ENCODE results near the gene CD207.
"Not testable (repeated sequence)": the region's sequence is repeated elsewhere in the genome, so short reads cannot be mapped to it uniquely, and the experiment has no call there.

The CD207 gene

GRCh38 chr2:70830366-70830765 is 5.2 kb downstream of the CD207 start:
- DNase-seq (ENCODE audit: extremely low spot score, insufficient read length, low read depth) (no peak), FAIRE-seq (no peak)

DNA sequence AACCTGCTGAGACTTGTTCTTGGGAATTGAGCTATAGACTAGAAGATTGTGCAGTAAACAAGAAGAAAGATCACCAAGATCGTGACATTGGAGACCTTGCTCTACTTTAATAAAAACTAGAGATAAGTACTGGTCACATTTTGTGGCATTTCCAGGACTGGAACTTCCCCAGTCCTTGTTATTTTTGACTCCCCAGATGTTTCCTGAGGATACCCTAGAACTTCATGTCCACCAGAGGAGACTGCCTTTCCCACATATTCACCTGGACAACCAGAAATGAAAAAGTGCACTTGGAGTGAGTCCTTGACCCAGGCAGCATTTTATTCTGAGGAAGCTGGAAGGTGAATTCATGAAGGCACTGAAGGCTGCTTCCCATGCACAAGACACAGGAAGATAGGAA is 5.7 kb downstream of the CD207 start:
- DNase-seq (ENCODE audit: extremely low spot score, insufficient read length, low read depth) (no peak), FAIRE-seq (no peak)

DNA sequence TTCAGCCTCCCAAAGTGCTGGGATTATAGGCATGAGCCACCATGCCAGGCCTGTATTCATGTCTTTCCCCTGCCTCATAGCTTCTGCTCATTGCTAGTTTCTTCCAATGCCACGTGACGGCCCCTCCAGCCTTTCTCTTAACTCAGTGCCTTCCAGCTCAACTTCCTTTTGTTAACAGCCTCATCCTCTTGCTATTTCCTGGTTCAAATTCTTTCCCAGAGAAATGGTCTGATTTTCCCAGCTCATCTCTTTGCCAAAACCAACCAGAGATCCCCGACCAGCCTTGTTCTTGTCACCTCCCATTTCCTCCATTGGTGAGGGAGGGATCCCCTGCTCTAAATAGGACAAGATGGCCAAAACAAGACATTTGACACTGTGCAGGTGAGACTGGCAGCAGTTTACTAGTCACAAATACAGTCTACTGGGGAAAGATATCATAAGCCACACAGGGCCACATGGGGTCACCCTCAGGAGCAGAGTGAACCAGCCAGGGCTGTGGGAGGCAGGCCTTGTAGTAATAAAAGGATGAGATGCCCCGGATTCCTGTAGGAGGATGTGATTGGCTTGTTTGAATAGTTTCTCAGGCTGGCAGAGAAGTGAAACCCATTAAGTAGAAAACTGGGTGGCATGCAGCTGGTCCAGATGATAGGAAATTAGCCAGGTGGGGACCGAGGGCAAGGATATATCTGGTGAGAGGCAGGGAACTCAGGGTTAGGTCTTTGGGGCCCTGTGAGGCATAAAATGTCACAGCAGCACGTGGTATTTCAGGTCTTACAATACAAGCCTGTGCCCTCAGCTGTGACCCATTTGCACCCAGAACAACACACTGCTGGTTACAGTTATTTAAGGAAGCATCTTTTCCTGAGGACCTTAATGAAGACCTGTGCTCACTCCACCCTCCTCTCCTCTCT is 6.4 kb downstream of the CD207 start:
- no peak for DNase-seq (ENCODE audit: extremely low spot score, insufficient read length, low read depth)

GRCh38 chr2:70828115-70828514 is 7.5 kb downstream of the CD207 start:
- FAIRE-seq (no peak), DNase-seq (ENCODE audit: extremely low spot score, insufficient read length, low read depth) (no peak)

More for the DNA sequence above, 6.4 kb downstream of the CD207 start:
- FAIRE-seq, result no peak

DNA sequence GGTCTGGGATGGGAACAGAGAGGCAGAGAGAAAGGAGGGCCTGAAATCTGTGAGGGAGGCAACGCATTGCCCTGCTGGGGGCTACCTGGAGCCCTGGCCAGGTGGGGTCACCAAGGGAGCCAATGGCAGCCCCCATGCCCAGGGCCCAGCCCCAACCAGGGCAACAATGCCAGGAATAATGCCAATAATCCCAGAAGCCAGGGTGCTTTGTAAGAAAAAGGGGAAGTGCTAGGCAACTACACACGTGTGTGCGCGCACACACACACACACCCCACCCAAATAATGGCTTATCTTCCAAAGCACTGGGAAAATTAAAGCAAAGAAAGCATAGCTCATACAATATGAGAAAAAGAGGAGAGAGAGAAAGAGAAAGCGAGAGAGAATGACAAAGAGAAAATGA is 8.2 kb downstream of the CD207 start:
- no peak for DNase-seq (ENCODE audit: extremely low spot score, insufficient read length, low read depth)

GRCh38 chr2:70826696-70827350 is 8.8 kb downstream of the CD207 start:
- no peak for DNase-seq (ENCODE audit: extremely low spot score, insufficient read length, low read depth)

More for the DNA sequence above, 8.2 kb downstream of the CD207 start:
- FAIRE-seq, result no peak

GRCh38 chr2:70823249-70823648 is 12.4 kb downstream of the CD207 start:
- DNase-seq (ENCODE audit: extremely low spot score, insufficient read length, low read depth) (no peak), FAIRE-seq (no peak)

More at GRCh38 chr2:70826696-70827350, 8.8 kb downstream of the CD207 start:
- FAIRE-seq, result no peak

GRCh38 chr2:70822843-70823242 is 12.8 kb downstream of the CD207 start:
- DNase-seq (ENCODE audit: extremely low spot score, insufficient read length, low read depth) (no peak), FAIRE-seq (no peak)

DNA sequence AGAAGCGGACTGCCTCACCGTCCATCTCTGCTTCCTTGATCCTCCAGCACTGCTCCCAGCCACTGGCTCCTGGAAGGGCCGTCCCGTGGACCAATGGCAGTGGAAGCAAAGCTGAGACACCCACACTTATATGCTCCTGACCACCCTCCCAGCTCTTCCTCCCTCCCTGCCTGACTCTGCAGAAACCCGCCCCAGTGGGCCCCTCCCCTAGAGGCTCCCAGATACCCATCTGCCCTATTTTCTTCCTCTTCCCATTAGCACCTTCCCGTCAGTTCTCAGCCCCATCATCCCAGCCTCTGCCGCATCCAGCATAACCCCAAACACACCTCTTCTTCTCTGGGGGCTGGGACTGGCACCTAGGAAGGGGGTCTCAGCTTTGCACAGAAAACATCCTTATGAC is 15.1 kb downstream of the CD207 start, which contains the start of gene CLEC4F:
TSS of gene CLEC4F (minus strand) at position 101 of the 400 bp plus-strand sequence. CDS start at position 25, 76 bp downstream.
- DNase-seq (ENCODE audit: extremely low spot score, insufficient read length, low read depth) (no peak), FAIRE-seq (no peak)

GRCh38 chr2:70817284-70817954 is 18.2 kb downstream of the CD207 start:
- DNase-seq (ENCODE audit: extremely low spot score, insufficient read length, low read depth) (no peak), FAIRE-seq (no peak)

- FAIRE-seq (no peak), DNase-seq (ENCODE audit: extremely low spot score, insufficient read length, low read depth) (no peak)
Observed at GRCh38 chr2:70816726-70817125, 18.9 kb downstream of the CD207 start.

GRCh38 chr2:70808983-70809958 is 26.3 kb downstream of the CD207 start:
- FAIRE-seq (no peak), DNase-seq (ENCODE audit: extremely low spot score, insufficient read length, low read depth) (no peak)

DNA sequence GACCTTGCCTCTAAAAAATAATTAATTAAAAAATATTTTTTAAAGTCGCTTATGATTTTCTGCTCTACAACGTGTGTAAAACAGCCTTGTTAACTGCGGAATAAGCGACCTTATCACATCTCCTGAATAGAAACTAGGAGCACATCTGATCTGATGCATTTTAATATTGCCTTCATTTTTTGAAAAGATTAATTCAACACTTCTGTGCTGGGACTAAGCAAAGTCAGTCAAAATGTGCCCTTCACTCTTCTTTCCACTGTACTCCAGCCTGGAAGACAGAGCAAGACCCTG is 27.8 kb downstream of the CD207 start:
- no peak for DNase-seq (ENCODE audit: extremely low spot score, insufficient read length, low read depth)
- no peak for FAIRE-seq

- DNase-seq (ENCODE audit: extremely low spot score, insufficient read length, low read depth) (no peak), FAIRE-seq (no peak)
Observed at GRCh38 chr2:70807102-70807827, 28.4 kb downstream of the CD207 start.

DNA sequence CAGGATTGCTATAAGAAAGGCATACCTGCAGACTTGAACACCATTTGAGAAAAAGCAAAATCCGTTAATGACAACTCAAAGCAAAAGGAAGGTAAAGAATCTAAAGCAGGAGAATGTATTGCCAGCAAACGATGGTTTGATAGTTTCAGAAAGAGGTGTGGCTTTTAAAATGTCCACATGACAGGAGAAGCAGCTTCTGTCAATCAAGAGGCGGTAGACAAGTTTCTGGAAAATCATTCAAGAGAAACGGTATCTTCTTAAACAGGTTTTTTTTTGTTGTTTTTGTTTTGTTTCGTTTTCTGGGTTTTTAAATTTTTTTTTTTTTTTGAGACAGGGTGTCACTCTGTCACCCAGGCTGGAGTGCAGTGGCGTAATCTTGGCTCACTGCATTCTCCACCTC is 29.0 kb downstream of the CD207 start:
- FAIRE-seq (no peak), DNase-seq (ENCODE audit: extremely low spot score, insufficient read length, low read depth) (no peak)

- FAIRE-seq (no peak), DNase-seq (ENCODE audit: extremely low spot score, insufficient read length, low read depth) (no peak)
Observed at GRCh38 chr2:70806013-70806412, 29.6 kb downstream of the CD207 start.

DNA sequence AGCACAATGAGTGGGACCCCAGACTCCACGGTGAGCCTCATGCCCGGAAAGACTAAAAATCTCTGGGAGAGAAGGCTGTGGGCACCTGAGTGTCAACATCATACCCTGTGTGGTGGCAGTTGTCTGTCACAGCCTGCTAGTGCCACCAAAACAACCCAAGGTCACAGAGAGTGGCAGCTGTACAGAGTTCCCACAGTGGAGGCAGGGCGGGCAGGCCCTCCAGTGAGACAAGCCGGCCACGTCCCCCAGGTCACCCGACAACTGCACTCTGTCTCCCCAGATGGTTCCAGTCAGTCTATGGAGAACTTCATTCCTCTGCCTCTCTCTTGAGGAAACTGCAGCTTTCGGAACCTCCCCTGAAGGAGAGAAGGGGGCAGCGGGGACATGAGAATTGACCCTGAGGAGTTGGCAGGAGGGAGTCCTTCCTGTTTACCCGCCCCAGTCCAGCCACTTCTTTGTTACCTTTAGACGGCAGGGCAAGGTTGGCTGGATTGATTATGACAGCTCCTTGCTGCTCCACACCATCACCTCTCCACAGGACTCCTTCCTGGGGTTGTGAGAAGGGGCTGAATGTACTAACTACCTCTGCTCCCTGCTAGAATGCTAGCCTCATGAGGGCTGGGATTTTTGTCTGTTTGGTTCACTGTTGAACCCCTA is 33.9 kb downstream of the CD207 start:
- DNase-seq (ENCODE audit: extremely low spot score, insufficient read length, low read depth) (no peak), FAIRE-seq (no peak)

- DNase-seq (ENCODE audit: extremely low spot score, insufficient read length, low read depth) (no peak), FAIRE-seq (no peak)
Observed at GRCh38 chr2:70799706-70800105, 35.9 kb downstream of the CD207 start.

GRCh38 chr2:70797996-70798395 is 37.6 kb downstream of the CD207 start:
- not testable (repeated sequence) for FAIRE-seq; DNase-seq (ENCODE audit: extremely low spot score, insufficient read length, low read depth)
